Daoy (cell line): ENCODE data around the gene SMIM44. TPM values are rescaled to one million over a fixed set of nuclear protein-coding genes. Genes with fewer than 3 reads are reported as not detected.
"Not testable (repeated sequence)": the region's sequence is repeated elsewhere in the genome, so short reads cannot be mapped to it uniquely, and the experiment has no call there.

Experiments used
- DNase-seq: peaks from one replicate; pipeline ENCODE4 v3.0.0-alpha.2; 2015; ENCODE audit warnings: low read depth
- total RNA-seq: library from RNA; depleted of rRNA; stranded (reverse); fragments of >200 nt; shearing (Covaris generic); gene quantifications from 2 replicates; pipeline ENCODE4 v1.2.3, GENCODE V29; 2014

Gene SMIM44
- total RNA-seq, 1 experiment from 2014 or later: not detected

- peak; percentile 47 for DNase-seq
Measured at GRCh38 chr19:3458229-3459088, 24.8 kb downstream of the SMIM44 start.

DNA sequence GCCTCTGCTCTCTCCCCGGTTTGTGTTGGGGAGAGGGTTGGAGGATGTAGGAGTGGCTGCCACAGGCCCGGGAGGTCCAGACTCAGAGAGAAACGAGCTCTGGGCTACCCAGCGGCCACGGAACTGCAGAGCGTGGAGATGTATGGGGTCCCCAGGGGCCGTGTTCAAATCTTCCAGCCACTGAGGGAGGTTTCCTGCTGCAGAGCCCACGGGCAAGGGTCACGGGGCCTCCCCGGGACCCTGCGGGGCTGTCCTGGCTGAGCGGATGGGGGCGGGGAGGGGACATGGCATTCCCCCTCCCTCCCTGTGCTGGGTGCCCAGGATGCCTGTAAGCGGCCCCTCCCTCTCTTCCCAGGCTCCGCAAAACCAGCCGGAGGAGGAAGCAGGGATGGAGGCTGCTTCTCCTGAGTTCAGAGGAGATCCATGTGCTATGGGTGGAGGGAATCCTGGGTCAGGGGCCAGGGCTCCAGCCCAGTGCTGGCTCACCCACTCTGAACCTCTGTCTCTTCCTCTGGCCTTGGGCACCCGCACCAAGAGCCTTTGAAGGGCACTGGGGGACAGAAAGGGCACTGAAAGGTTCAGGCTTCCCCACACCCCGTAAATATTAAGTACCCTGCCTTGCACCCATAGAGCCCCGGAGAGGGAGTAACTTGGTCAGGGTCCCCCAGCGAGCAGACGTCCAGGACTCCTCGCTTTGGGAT is 25.6 kb downstream of the SMIM44 start:
- DNase-seq: no peak

GRCh38 chr19:3456925-3457527 is 26.2 kb downstream of the SMIM44 start:
- no peak for DNase-seq

DNA sequence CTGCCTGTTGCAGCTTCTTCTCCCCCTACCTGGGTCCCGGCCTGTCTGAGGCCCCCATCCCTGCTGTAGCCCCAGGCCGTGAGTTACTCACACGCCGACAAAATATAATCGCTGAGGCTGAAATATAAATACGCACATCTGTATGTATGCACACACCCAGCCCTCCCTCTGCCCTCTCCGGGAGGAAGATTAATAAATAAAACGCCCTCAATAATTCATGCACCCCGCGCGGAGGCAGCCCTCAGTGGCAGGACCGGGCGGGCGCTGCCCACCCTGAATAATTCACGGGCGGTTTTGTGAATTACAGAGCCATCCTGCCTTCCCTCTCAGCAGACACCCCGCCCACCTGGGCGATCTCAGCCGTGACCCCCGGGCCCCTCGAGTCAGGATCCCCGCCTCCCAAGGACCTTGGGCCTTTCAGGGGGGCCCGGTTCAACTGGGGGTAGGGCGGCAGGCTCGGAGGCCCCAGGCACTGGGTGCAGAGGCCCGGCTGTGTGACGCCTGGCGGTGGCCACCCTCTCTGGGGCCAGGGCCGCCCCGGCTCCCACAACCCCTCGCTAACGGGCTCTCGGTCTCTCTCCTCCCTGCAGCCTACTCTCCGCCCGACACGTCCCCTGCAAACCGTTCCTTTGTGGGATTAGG is 27.2 kb downstream of the SMIM44 start:
- DNase-seq: no peak

DNA sequence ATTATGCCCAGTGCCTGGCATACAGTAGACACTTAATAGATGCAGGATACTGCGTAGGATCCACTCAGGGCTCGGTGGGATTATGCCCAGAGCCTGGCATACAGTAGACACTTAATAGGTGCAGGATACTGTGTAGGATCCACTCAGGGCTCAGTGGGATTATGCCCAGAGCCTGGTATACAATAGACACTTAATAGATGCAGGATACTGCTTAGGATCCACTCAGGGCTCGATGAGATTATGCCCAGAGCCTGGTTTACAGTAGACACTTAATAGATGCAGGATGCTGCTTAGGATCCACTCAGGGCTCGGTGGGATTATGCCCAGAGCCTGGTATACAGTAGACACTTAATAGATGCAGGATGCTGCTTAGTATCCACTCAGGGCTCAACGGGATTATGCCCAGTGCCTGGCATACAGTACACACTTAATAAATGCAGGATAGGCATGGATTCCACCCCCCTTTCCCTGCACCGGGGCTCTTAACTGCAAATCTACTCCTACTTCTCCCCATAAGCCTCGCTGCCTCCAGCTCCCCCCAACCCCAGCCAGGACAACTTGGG is 27.8 kb downstream of the SMIM44 start:
- DNase-seq: no peak

DNA sequence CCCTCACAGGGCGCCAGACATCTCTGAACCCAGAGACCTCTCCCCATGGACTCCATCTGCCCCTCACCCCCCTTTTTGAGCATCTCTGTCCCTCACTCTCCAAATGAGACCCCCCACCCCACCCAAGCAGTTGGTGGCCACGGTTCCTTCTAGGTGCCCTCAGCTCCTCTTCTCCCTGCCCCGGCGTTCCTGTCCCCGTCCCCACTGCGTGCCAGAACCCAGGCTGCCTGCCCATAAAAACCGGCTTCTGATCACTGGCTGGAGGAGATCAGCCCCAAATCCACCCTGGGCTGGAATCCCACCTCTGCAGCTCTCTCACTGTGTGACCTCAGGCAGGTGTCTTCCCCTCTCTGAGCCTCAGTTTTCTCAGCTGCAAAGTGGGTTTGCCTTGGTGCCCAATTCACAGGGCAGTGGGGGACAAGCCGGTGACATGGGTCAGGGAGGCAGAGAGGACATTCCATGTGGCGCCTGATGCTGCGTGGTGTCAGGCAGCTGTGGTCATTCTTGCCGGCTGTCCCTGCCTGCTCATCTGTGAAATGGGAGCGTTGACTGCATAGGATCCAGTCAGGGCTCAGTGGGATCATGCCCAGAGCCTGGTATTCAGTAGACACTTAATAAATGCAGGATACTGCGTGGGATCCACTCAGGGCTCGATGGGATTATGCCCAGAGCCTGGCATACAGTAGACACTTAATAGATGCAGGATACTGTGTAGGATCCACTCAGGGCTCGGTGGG is 28.4 kb downstream of the SMIM44 start:
- DNase-seq: no peak

- DNase-seq: no peak
Measured at GRCh38 chr19:3453840-3454239, 29.4 kb downstream of the SMIM44 start.

- DNase-seq: not testable (repeated sequence)
Measured at GRCh38 chr19:3452942-3453214, 30.4 kb downstream of the SMIM44 start.

DNA sequence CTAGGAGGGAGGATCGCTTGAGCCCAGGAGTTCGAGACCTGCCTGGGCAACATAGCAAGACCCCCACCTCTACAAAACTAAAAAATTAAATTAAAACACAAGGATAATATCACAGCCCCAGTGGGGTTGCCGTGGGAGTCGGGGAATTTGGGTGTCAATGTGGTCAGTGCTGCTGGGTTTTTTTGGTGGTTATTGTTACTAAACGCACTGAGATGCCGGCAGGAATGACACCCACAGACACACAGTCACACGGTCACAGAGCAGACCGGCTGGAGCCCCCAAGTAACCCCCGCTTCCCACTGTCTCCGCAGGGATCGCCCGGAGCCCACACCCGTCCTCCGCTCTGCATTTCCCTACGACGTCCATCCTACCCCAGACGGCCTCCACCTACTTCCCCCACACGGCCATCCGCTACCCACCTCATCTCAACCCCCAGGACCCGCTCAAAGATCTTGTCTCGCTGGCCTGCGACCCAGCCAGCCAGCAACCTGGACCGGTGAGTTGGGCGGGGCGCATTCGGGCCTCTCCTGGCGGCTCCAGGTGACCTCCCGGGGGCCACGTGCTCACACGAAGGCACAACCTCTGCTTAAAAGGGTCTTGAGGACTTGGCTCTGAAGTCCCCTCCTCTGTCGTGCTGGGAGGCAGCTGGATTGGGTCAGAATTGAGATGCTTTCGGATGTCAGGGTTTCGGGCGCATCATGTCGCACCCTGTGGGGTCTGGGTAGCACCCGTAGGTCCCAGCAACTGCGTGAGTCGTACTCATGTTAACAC is 30.9 kb downstream of the SMIM44 start:
- DNase-seq: no peak

- no peak for DNase-seq
Measured at GRCh38 chr19:3451451-3451866, 31.8 kb downstream of the SMIM44 start.

GRCh38 chr19:3450796-3451411 is 32.3 kb downstream of the SMIM44 start:
- DNase-seq: peak; percentile 95

DNA sequence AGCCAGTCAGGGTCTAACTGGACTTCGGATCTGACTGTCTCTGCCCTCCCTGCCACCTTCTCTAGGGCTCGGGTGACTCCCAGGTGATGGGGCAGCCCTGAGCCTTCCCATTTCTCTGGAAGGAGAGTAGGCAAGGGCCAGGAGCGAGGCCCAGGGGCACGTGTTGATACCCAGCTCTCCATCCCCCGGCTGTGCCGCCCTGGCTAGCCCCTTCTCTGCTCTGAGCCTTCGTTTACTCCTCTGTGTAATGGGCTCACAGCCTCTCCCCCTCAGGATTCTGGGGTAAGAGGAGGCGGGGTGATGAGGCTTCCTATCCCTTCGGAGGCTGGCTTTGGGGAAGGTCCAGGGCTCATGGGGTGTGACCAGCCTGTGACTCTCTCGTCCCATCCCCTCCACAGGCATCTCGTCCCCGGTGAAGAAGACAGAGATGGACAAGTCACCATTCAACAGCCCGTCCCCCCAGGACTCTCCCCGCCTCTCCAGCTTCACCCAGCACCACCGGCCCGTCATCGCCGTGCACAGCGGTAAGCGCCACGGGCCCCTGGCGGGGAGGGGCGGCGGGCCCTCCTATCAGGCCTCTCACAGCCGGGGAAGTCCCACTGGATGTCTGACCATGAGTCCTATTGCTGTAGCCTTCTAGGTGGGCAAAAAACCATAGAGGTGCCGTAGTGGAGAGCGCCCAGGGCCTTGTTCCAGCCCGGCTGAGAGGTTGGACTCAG is 34.5 kb downstream of the SMIM44 start:
- DNase-seq: no peak

GRCh38 chr19:3446657-3447056 is 36.6 kb downstream of the SMIM44 start:
- DNase-seq: not testable (repeated sequence)

- no peak for DNase-seq
Measured at GRCh38 chr19:3444695-3445234, 38.5 kb downstream of the SMIM44 start.

- DNase-seq: no peak
Measured at GRCh38 chr19:3443840-3444694, 39.2 kb downstream of the SMIM44 start.

GRCh38 chr19:3442487-3443071 is 40.7 kb downstream of the SMIM44 start:
- DNase-seq: no peak

- no peak for DNase-seq
Measured at GRCh38 chr19:3441986-3442329, 41.3 kb downstream of the SMIM44 start.
